ENCODE data around the gene HARBI1. TPM values are rescaled to one million over a fixed set of nuclear protein-coding genes. Genes with fewer than 3 reads are reported as not detected.

HARBI1 gene
- total and polyA plus RNA-seq, 4 experiments from 2014 or later: 7.2 to 10.6 (median 9.0) TPM

GRCh38 chr11:46599340-46600193, 17.5 kb downstream of the HARBI1 start:
- Histone ChIP-seq H3K36me3 (ENCODE audit: insufficient read depth, low read length) (no peaks in the 10 kb centered on the region), H3K27me3 (ENCODE audit: insufficient read depth, low read length) (no peaks in the 10 kb centered on the region), H3K4me1 (ENCODE audit: insufficient read depth, low read length) (peaks cover 2% of the 10 kb centered on the region), H3K9me3 (ENCODE audit: control insufficient read depth in 1 of 2, low read length in 2 of 2) (no peaks in the 10 kb centered on the region), H3K4me3 (ENCODE audit: low read length in 2 of 2) (no peak overlapping the region), H3K27ac (ENCODE audit: low read depth, low read length) (no peak overlapping the region)
- POLR2A ChIA-PET (ENCODE audit: partially characterized antibody): interaction anchor here (1.3 kb wide), 1 partner anchor 102 kb away, joined by 3 read pairs; the partner anchor contains the start of gene ZNF408
- Mint-ChIP-seq H3K27ac (peak overlapping the region in 1 of 7 donors; percentile 60), H3K36me3 (peaks cover 0 to 4% of the 10 kb centered on the region in 2 donors), H3K27me3 (no peaks in the 10 kb centered on the region), H3K4me3 (no peak overlapping the region), H3K9me3 (peaks cover 0 to 4% (median 0%) of the 10 kb centered on the region in 8 donors), H3K4me1 (peaks cover 0 to under 1% (median 0%) of the 10 kb centered on the region in 4 donors)
- intact Hi-C loops (cut with micrococcal nuclease): no loop called here
- DNase-seq: no peak
- CTCF ChIA-PET (ENCODE audit: partially characterized antibody): interaction anchor here (0.6 kb wide), 1 partner anchor 9 kb away, joined by 3 read pairs; no protein-coding TSS in a partner anchor

- no peak for DNase-seq
- Mint-ChIP-seq H3K4me1 (peaks cover 10 to 16% (median 13%) of the 10 kb centered on the region in 4 donors), H3K9me3 (no peaks in the 10 kb centered on the region), H3K27ac (peak overlapping the region in 1 of 7 donors; percentile 64), H3K4me3 (no peak overlapping the region), H3K27me3 (no peaks in the 10 kb centered on the region), H3K36me3 (peaks cover 0 to 6% of the 10 kb centered on the region in 2 donors)
- Histone ChIP-seq H3K27ac (ENCODE audit: low read depth, low read length) (no peak overlapping the region), H3K9me3 (ENCODE audit: control insufficient read depth in 1 of 2, low read length in 2 of 2) (no peaks in the 10 kb centered on the region), H3K36me3 (ENCODE audit: insufficient read depth, low read length) (no peaks in the 10 kb centered on the region), H3K4me1 (ENCODE audit: insufficient read depth, low read length) (peaks cover 14% of the 10 kb centered on the region), H3K4me3 (ENCODE audit: low read length in 2 of 2) (no peak overlapping the region), H3K27me3 (ENCODE audit: insufficient read depth, low read length) (no peaks in the 10 kb centered on the region)
- ChIA-PET POLR2A (ENCODE audit: partially characterized antibody) (no interaction called here), CTCF (ENCODE audit: partially characterized antibody) (no interaction called here)
- intact Hi-C loops (cut with micrococcal nuclease): no loop called here
Observed at GRCh38 chr11:46597609-46598219, 19.3 kb downstream of the HARBI1 start.

- H3K27me3 Mint-ChIP-seq: no peaks in the 10 kb centered on the region
Observed at GRCh38 chr11:46597155-46597554, 19.9 kb downstream of the HARBI1 start.

GRCh38 chr11:46594785-46595184, 22.2 kb downstream of the HARBI1 start:
- CTCF ChIA-PET (ENCODE audit: partially characterized antibody): interaction anchor here (1.2 to 1.6 kb wide), 3 partner anchors 16 to 24 kb away, joined by 5 to 9 read pairs (median 6); partner anchors contain the start of gene HARBI1
- Mint-ChIP-seq H3K4me3 (peak overlapping the region in 6 of 8 donors; percentile 26 to 99 (median 97)), H3K36me3 (peaks cover 5 to 9% of the 10 kb centered on the region in 2 donors), H3K27me3 (no peaks in the 10 kb centered on the region), H3K27ac (no peak overlapping the region), H3K9me3 (no peaks in the 10 kb centered on the region), H3K4me1 (peaks cover 20 to 39% (median 32%) of the 10 kb centered on the region in 4 donors)
- DNase-seq: no peak
- Histone ChIP-seq H3K27ac (ENCODE audit: low read depth, low read length) (no peak overlapping the region), H3K4me1 (ENCODE audit: insufficient read depth, low read length) (peaks cover 37% of the 10 kb centered on the region), H3K9me3 (ENCODE audit: control insufficient read depth in 1 of 2, low read length in 2 of 2) (no peaks in the 10 kb centered on the region), H3K4me3 (ENCODE audit: low read length in 2 of 2) (no peak overlapping the region), H3K27me3 (ENCODE audit: insufficient read depth, low read length) (no peaks in the 10 kb centered on the region), H3K36me3 (ENCODE audit: insufficient read depth, low read length) (no peaks in the 10 kb centered on the region)
- POLR2A ChIA-PET (ENCODE audit: partially characterized antibody): interaction anchor here (0.6 to 2.4 kb wide), 5 partner anchors 18 to 106 kb away, joined by 3 to 27 read pairs (median 9); partner anchors contain the start of genes ARHGAP1, ATG13, HARBI1 and ZNF408
- intact Hi-C loops (cut with micrococcal nuclease): loop anchor here (1.0 to 2.0 kb wide), 2 partner anchors 23 to 34 kb away; partner anchors contain the start of genes ATG13 and HARBI1

More at GRCh38 chr11:46597155-46597554, 19.9 kb downstream of the HARBI1 start:
- peaks cover 11 to 22% (median 18%) of the 10 kb centered on the region in 4 donors for H3K4me1 Mint-ChIP-seq
- no peak overlapping the region for H3K4me3 Mint-ChIP-seq
- H3K27ac Mint-ChIP-seq: no peak overlapping the region
- no peak for DNase-seq
- H3K4me3 ChIP-seq (ENCODE audit: low read length in 2 of 2): no peak overlapping the region
- H3K27ac ChIP-seq (ENCODE audit: low read depth, low read length): no peak overlapping the region
- H3K36me3 ChIP-seq (ENCODE audit: insufficient read depth, low read length): no peaks in the 10 kb centered on the region
- H3K36me3 Mint-ChIP-seq: peaks cover 0 to 4% of the 10 kb centered on the region in 2 donors
- ChIA-PET CTCF (ENCODE audit: partially characterized antibody) (no interaction called here), POLR2A (ENCODE audit: partially characterized antibody) (no interaction called here)
- H3K9me3 Mint-ChIP-seq: no peaks in the 10 kb centered on the region
- H3K4me1 ChIP-seq (ENCODE audit: insufficient read depth, low read length): peaks cover 19% of the 10 kb centered on the region
- intact Hi-C loops (cut with micrococcal nuclease): no loop called here
- no peaks in the 10 kb centered on the region for H3K27me3 ChIP-seq (ENCODE audit: insufficient read depth, low read length)
- no peaks in the 10 kb centered on the region for H3K9me3 ChIP-seq (ENCODE audit: control insufficient read depth in 1 of 2, low read length in 2 of 2)

- no peaks in the 10 kb centered on the region for H3K27me3 ChIP-seq (ENCODE audit: insufficient read depth, low read length)
- POLR2A ChIA-PET (ENCODE audit: partially characterized antibody): interaction anchor here (0.6 to 2.4 kb wide), 12 partner anchors 13 to 621 kb away, joined by 3 to 27 read pairs (median 4); partner anchors contain the start of genes ARHGAP1, ATG13, DDB2 and HARBI1
- H3K4me3 ChIP-seq (ENCODE audit: low read length in 2 of 2): peak overlapping the region; percentile 78 to 99
- no peaks in the 10 kb centered on the region for H3K9me3 ChIP-seq (ENCODE audit: control insufficient read depth in 1 of 2, low read length in 2 of 2)
- H3K4me1 Mint-ChIP-seq: peaks cover 21 to 41% (median 34%) of the 10 kb centered on the region in 4 donors
- peaks cover 41% of the 10 kb centered on the region for H3K4me1 ChIP-seq (ENCODE audit: insufficient read depth, low read length)
- CTCF ChIA-PET (ENCODE audit: partially characterized antibody): interaction anchor here (0.9 to 1.6 kb wide), 6 partner anchors 16 to 106 kb away, joined by 3 to 9 read pairs (median 4); partner anchors contain the start of genes ARHGAP1, HARBI1 and ZNF408
- H3K27ac ChIP-seq (ENCODE audit: low read depth, low read length): peak overlapping the region; percentile 83
- intact Hi-C loops (cut with micrococcal nuclease): loop anchor here (1.0 to 2.0 kb wide), 2 partner anchors 23 to 34 kb away; partner anchors contain the start of genes ATG13 and HARBI1
- H3K27me3 Mint-ChIP-seq: no peaks in the 10 kb centered on the region
- H3K36me3 ChIP-seq (ENCODE audit: insufficient read depth, low read length): no peaks in the 10 kb centered on the region
- no peak for DNase-seq
- H3K4me3 Mint-ChIP-seq: peak overlapping the region; percentile 94 to 99 (median 98)
- H3K36me3 Mint-ChIP-seq: peaks cover 5 to 9% of the 10 kb centered on the region in 2 donors
- peak overlapping the region; percentile 90 to 97 (median 95) for H3K27ac Mint-ChIP-seq
- H3K9me3 Mint-ChIP-seq: no peaks in the 10 kb centered on the region
Observed at GRCh38 chr11:46594374-46594700, 22.7 kb downstream of the HARBI1 start.

GRCh38 chr11:46593550-46594373, 23.3 kb downstream of the HARBI1 start, which contains the start of gene AMBRA1:
Gene AMBRA1 (minus strand): TSS chr11:46594023. CDS start chr11:46548380, 45,643 bp downstream.
- Mint-ChIP-seq H3K4me1 (peaks cover 26 to 47% (median 40%) of the 10 kb centered on the region in 4 donors), H3K9me3 (no peaks in the 10 kb centered on the region), H3K27ac (peak within 1 kb of the TSS; percentile 90 to 97 (median 95)), H3K4me3 (peak within 1 kb of the TSS; percentile 94 to 99 (median 98)), H3K36me3 (peaks cover 7 to 12% of the 10 kb centered on the region in 2 donors), H3K27me3 (no peaks in the 10 kb centered on the region)
- intact Hi-C loops (cut with micrococcal nuclease): loop anchor here (1.0 to 2.0 kb wide), 2 partner anchors 24 to 33 kb away; partner anchors contain the start of genes ATG13 and HARBI1
- ChIA-PET POLR2A (ENCODE audit: partially characterized antibody) (interaction anchor here (0.6 to 2.4 kb wide), 12 partner anchors 14 to 621 kb away, joined by 3 to 27 read pairs (median 4); partner anchors contain the start of genes ARHGAP1, ATG13, DDB2 and HARBI1), CTCF (ENCODE audit: partially characterized antibody) (interaction anchor here (0.6 to 1.6 kb wide), 8 partner anchors 9 to 107 kb away, joined by 3 to 9 read pairs (median 4); partner anchors contain the start of genes ARHGAP1, HARBI1 and ZNF408)
- Histone ChIP-seq H3K27me3 (ENCODE audit: insufficient read depth, low read length) (no peaks in the 10 kb centered on the region), H3K27ac (ENCODE audit: low read depth, low read length) (peak within 1 kb of the TSS; percentile 83), H3K9me3 (ENCODE audit: control insufficient read depth in 1 of 2, low read length in 2 of 2) (no peaks in the 10 kb centered on the region), H3K36me3 (ENCODE audit: insufficient read depth, low read length) (no peaks in the 10 kb centered on the region), H3K4me3 (ENCODE audit: low read length in 2 of 2) (peak within 1 kb of the TSS; percentile 78 to 99), H3K4me1 (ENCODE audit: insufficient read depth, low read length) (peaks cover 47% of the 10 kb centered on the region)
- DNase-seq: peak; percentile 79 to 86 (median 81)
